GM19324 (cell line): ENCODE measurements around the gene DAPK2.
"Not testable (repeated sequence)": the region's sequence is repeated elsewhere in the genome, so short reads cannot be mapped to it uniquely, and the experiment has no call there.

Source experiments
- ATAC-seq: cut with Tn5 transposase; IDR thresholded peaks from one replicate; pipeline ENCODE4 v1.9.1; 2021; ENCODE audit warnings: mild to moderate bottlenecking, moderate library complexity; ENCODE audit not compliant: unreplicated experiment, low FRiP score

The DAPK2 gene

GRCh38 chr15:63901912-63902670 is 144.2 kb downstream of the DAPK2 start:
- no peak for ATAC-seq

- ATAC-seq = no peak
Measured at GRCh38 chr15:63900306-63900705, 146.0 kb downstream of the DAPK2 start.

GRCh38 chr15:63899606-63900005 is 146.7 kb downstream of the DAPK2 start:
- ATAC-seq = not testable (repeated sequence)

- no peak for ATAC-seq
Measured at GRCh38 chr15:63899193-63899592, 147.1 kb downstream of the DAPK2 start.

- ATAC-seq = peak; percentile 45
Measured at GRCh38 chr15:63896336-63897115, 149.8 kb downstream of the DAPK2 start.

GRCh38 chr15:63895787-63896218 is 150.5 kb downstream of the DAPK2 start:
- ATAC-seq = no peak

- ATAC-seq = no peak
Measured at GRCh38 chr15:63895194-63895593, 151.1 kb downstream of the DAPK2 start.

GRCh38 chr15:63894662-63894949 is 151.7 kb downstream of the DAPK2 start:
- no peak for ATAC-seq

GRCh38 chr15:63893866-63894661 is 152.2 kb downstream of the DAPK2 start:
- no peak for ATAC-seq

- ATAC-seq = no peak
Measured at GRCh38 chr15:63892794-63893441, 153.4 kb downstream of the DAPK2 start.

- ATAC-seq = no peak
Measured at GRCh38 chr15:63891768-63892133, 154.5 kb downstream of the DAPK2 start.

GRCh38 chr15:63891079-63891767 is 155.1 kb downstream of the DAPK2 start:
- ATAC-seq = no peak

GRCh38 chr15:63890617-63891016 is 155.7 kb downstream of the DAPK2 start:
- no peak for ATAC-seq

GRCh38 chr15:63889831-63890230 is 156.5 kb downstream of the DAPK2 start:
- no peak for ATAC-seq

- no peak for ATAC-seq
Measured at GRCh38 chr15:63888823-63889222, 157.5 kb downstream of the DAPK2 start.

GRCh38 chr15:63888146-63888545 is 158.1 kb downstream of the DAPK2 start:
- no peak for ATAC-seq

GRCh38 chr15:63887630-63888029 is 158.7 kb downstream of the DAPK2 start:
- ATAC-seq = no peak

- no peak for ATAC-seq
Measured at GRCh38 chr15:63884953-63885352, 161.3 kb downstream of the DAPK2 start.

- no peak for ATAC-seq
Measured at GRCh38 chr15:63881431-63881830, 164.9 kb downstream of the DAPK2 start.

- no peak for ATAC-seq
Measured at GRCh38 chr15:63880744-63881143, 165.5 kb downstream of the DAPK2 start.
